OCI-LY3 (cell line): ENCODE measurements around the gene DYRK1A.

Experiments used
- CTCF ChIP-seq: fragments of 200-600, 300-600 bp; sonication (generic); IDR thresholded peaks from 2 replicates; pipeline ENCODE4 v1.5.1; 2014; ENCODE audit warnings: antibody characterized with exemption, low read length, low read depth
- EZH2phosphoT487 ChIP-seq: fragments of 200-600 bp; shearing (Covaris generic); IDR thresholded peaks from 2 replicates; pipeline ENCODE4 v1.6.1; 2018; ENCODE audit warnings: antibody characterized with exemption, mixed run types, low read depth

- TF ChIP-seq EZH2phosphoT487 (no peak), CTCF (no peak)
Observed at GRCh38 chr21:37551993-37552355, 185.4 kb downstream of the DYRK1A start.
